Measurements from ENCODE around the gene MCCC1.
"Not testable (repeated sequence)": the region's sequence is repeated elsewhere in the genome, so short reads cannot be mapped to it uniquely, and the experiment has no call there.

The MCCC1 gene

GRCh38 chr3:183103950-183104349 is 4.7 kb upstream of the MCCC1 start:
- DNase-seq (ENCODE audit: low read depth) = not testable (repeated sequence)

- not testable (repeated sequence) for DNase-seq (ENCODE audit: low read depth)
Observed at GRCh38 chr3:183101040-183101439, 1.7 kb upstream of the MCCC1 start.

- DNase-seq (ENCODE audit: low read depth) = peak; percentile 72
Observed at GRCh38 chr3:183100376-183100775, 1.1 kb upstream of the MCCC1 start.

GRCh38 chr3:183099838-183100204 is 525 bp upstream of the MCCC1 start:
- DNase-seq (ENCODE audit: low read depth) = no peak

- no peak for DNase-seq (ENCODE audit: low read depth)
Observed at GRCh38 chr3:183098536-183099025, 715 bp downstream of the MCCC1 start.

- DNase-seq (ENCODE audit: low read depth) = no peak
Observed at GRCh38 chr3:183094711-183095110, 4.6 kb downstream of the MCCC1 start.

GRCh38 chr3:183092256-183092655 is 7.0 kb downstream of the MCCC1 start:
- DNase-seq (ENCODE audit: low read depth) = no peak

- DNase-seq (ENCODE audit: low read depth) = no peak
Observed at GRCh38 chr3:183087184-183087583, 12.1 kb downstream of the MCCC1 start.

GRCh38 chr3:183085634-183086390 is 13.5 kb downstream of the MCCC1 start:
- peak; percentile 55 for DNase-seq (ENCODE audit: low read depth)

- no peak for DNase-seq (ENCODE audit: low read depth)
Observed at GRCh38 chr3:183082355-183082915, 16.9 kb downstream of the MCCC1 start.

GRCh38 chr3:183081459-183082183 is 17.7 kb downstream of the MCCC1 start:
- DNase-seq (ENCODE audit: low read depth) = no peak

GRCh38 chr3:183080628-183081027 is 18.7 kb downstream of the MCCC1 start:
- no peak for DNase-seq (ENCODE audit: low read depth)

GRCh38 chr3:183074881-183075280 is 24.4 kb downstream of the MCCC1 start:
- DNase-seq (ENCODE audit: low read depth) = no peak

- DNase-seq (ENCODE audit: low read depth) = peak; percentile 66
Observed at GRCh38 chr3:183074261-183074660, 25.0 kb downstream of the MCCC1 start.

GRCh38 chr3:183073839-183074238 is 25.5 kb downstream of the MCCC1 start:
- peak; percentile 51 for DNase-seq (ENCODE audit: low read depth)

GRCh38 chr3:183070892-183071291 is 28.4 kb downstream of the MCCC1 start:
- no peak for DNase-seq (ENCODE audit: low read depth)

GRCh38 chr3:183069086-183069485 is 30.2 kb downstream of the MCCC1 start:
- DNase-seq (ENCODE audit: low read depth) = no peak

GRCh38 chr3:183066891-183067290 is 32.4 kb downstream of the MCCC1 start:
- not testable (repeated sequence) for DNase-seq (ENCODE audit: low read depth)

- DNase-seq (ENCODE audit: low read depth) = no peak
Observed at GRCh38 chr3:183064475-183064874, 34.8 kb downstream of the MCCC1 start.

- DNase-seq (ENCODE audit: low read depth) = peak; percentile 23
Observed at GRCh38 chr3:183061391-183062172, 37.7 kb downstream of the MCCC1 start.

GRCh38 chr3:183058351-183058750 is 40.9 kb downstream of the MCCC1 start:
- no peak for DNase-seq (ENCODE audit: low read depth)

GRCh38 chr3:183050706-183051105 is 48.6 kb downstream of the MCCC1 start:
- DNase-seq (ENCODE audit: low read depth) = no peak
